ENCODE measurements around the gene FUCA1.
A peak's percentile ranks its signal among the peaks of the same experiment; 100 is the strongest.
"Not testable (repeated sequence)": the region's sequence is repeated elsewhere in the genome, so short reads cannot be mapped to it uniquely, and the experiment has no call there.

Gene FUCA1

DNA sequence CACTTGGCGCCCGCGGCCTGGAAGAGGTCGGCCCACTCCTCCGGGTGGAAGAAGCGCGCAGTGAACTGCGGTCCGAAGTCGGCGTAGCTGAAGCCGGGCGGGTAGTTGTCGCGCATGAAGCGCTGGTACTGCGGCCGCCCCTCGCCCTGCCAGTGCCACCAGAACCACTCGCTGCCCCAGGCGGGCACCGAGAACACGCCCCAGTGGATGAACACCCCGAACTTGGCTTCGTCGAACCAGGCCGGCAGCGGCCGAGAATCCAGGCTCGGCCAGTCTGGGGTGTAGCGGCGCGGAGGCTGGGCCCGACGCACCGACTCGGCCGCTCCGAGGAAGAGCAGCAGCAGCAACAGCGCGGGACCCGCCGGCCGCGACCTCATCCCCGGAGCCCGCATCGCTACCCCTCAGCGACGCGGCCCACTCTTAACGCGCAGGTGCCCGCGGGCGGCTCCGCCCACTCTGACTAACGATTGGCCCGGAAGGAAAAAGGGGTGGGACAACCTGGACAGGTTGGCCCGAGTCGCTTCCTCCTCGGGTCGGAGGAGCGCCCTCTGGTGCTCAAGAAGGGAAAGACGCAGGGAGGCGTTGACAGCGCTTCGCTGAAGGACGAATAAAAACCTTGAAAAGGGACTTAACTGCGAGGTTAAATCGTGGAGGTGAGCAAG lies at the start of gene FUCA1:
Gene FUCA1 (minus strand): TSS at position 396 of the 662 bp plus-strand sequence. CDS start 4 bp downstream, at position 392.
- DNase-seq = peak; percentile 88

DNA sequence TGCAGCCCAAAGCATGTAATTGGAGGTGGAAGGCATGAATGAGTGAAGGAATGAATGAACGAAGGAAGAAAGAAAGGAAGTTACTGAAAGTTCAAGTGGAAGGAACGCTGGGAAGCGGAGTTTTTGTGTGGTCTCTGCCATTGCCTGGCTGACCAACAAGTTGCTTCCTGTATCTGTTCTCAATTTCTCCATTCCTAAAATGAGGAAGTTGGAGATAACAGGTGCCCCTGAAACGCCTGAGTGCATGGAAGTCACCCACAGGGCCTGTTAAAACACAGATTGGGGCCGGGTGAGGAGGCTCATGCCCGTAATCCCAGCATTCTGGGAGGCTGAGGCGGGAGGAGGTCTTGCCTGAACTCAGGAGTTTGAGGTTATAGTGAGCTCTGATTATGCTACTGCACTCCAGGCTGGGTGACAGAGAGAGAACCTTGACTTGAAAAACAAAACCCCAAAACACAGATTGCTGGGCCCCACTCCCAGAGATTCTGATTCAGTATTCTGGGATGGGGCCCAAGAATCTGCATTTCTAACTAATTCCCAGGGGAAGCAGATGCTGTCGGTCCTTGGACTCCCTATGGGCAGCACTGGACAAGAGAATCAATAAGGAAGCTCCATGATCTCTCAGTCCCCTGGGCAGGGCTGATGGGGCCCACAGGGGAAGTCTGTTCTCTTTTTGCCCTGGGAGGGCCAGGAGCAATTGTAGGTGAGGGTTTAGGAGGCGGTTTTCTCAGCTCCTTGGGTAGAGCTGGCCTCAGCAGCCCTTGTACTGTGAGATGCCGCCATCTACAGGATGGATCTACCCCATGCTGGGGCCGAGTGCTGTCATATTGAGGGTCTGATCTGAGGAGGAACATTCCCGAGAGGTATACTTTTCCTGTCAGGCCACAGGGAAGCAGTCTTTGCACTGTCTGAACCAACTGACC lies 48.4 kb upstream of the FUCA1 start:
- no peak for DNase-seq

DNA sequence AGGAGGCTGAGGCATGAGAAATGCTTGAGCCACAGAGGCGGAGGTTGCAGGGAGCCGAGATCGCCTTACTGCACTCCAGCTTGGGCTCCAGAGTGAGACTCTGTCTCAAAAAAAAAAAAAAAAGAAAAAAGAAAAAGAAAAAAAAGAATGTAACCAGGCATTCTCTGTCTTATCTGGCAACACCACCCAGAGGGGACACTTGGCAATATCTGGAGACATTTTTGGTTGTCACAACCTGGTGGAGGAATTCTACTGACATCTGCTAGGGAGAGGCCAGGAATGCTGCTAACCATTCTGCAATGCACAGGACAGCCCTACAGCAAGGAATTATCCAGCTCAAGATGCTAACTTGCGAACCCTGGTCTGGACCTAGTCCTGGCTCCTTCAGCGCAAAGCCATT lies 47.4 kb upstream of the FUCA1 start:
- no peak for DNase-seq

DNA sequence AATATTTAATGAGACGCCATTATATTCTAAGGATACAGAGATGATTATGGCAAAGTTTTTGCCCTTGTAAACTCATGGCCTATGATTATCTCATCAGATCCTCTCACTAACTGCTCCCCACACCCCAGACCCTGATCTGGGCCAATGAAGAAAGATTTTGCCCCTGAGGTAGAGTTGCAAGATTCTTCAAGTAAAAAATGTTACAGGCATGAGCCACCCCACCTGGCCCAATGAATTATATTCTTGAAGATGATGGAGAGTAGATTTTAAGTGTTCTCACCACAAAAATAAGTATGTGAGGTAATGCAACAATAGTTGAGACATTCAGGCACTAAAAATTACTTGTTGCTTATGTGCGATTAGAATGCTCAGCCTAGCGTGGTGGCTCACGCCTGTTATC lies 46.8 kb upstream of the FUCA1 start:
- DNase-seq = no peak

DNA sequence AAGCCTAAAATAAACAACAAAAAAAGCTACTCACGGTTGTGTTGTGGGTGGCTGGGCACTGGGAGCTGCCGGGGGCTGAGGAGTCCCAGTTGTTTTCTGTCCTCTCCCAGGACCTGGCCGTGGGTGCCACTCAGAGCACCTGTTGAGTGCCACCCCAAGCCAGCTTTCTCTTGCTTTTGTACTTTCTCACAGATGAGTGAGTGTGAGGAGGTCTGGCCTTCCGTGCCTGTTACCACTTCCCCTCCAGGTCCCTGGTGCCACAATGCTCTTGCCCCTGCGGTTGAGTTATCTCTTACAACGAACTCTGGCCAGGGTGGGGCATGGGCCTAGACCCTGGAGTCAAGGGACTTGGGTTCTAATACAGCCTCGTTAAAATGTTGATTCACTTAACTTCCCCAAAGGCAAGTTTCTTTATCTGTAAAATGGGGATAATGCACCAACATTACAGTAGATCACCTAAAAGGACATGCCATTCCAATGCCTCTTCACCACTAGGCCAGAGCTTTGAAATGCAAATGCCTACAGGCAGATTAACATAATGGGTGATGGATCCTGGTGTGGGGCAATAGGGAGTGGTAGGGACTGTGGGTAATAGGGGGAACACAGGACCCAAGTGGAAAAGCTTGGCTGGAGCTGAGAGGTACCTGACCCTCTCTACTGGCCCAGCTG lies 45.3 kb upstream of the FUCA1 start, which contains the start of gene CNR2:
Gene CNR2 (minus strand): TSS at position 151 of the 669 bp plus-strand sequence. CDS start 37,745 bp downstream, outside the sequence.
- DNase-seq = no peak

DNA sequence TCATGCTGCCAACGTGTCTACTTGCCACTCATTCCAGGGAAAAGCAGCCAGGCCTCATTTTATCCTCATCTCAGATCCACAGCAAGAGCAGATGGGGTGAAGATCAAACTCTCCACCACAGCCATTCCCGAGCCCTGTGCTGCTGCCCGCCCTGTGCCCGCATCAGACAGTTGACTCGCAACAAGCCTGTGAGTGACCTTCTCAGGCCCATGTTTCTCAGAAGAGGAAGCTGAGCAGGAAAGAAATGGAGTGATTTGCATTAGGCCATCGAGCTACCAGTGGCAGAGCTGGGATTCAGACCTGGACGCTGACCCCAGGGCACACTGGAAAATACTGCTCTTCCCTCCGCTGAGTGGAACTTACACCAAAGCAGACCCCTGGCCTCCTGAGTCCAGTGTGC lies 43.8 kb upstream of the FUCA1 start:
- no peak for DNase-seq

DNA sequence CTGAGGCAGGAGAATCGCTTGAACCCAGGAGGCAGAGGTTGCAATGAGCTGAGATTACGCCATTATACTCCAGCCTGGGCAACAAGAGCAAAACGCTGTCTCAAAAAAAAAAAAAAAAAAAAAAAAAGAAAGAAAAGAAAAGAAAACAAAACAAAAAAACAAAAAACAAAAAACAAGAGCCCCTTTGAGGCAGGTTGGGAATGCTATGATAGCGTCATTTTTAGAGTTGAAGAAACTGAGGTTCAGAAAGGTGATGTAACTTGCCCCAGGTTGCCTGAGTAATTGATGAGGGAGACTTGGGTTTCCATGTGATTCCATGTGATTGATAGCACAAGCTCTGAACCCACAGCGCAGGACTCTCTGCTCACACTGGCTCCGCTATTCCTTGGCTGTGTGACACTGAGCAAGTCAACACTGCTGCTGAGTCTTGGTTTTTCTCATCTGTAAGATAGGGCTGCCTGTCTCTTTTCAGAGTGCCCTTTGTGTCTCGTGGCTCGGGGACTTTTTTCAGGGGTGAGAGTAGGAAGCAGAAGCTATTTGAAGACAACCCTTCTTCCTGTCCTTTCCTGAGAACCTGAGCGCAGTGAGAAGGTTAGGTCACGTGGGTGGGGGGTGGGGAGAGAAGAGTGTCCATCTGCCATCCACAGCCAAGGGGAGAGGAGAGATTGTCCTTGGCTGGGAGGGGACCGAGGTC lies 42.6 kb upstream of the FUCA1 start:
- no peak for DNase-seq

DNA sequence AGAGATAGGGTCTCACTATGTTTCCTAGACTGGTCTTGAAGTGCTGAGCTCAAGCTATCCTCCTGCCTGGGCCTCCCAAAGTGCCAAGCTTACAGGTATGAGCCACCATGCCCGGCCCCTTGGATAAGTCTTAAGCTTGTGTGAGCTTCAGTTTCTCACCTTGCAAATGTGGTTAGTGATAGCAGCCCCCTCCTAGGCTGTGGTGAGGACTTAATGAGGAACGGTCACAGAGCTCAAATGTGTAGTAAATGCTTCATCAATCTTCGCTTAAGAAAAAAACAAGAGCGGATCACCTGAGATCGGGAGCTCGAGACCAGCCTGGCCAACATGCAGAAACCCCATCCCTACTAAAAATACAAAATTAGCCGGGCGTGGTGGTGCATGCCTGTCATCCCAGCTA lies 42.1 kb upstream of the FUCA1 start:
- DNase-seq = no peak

DNA sequence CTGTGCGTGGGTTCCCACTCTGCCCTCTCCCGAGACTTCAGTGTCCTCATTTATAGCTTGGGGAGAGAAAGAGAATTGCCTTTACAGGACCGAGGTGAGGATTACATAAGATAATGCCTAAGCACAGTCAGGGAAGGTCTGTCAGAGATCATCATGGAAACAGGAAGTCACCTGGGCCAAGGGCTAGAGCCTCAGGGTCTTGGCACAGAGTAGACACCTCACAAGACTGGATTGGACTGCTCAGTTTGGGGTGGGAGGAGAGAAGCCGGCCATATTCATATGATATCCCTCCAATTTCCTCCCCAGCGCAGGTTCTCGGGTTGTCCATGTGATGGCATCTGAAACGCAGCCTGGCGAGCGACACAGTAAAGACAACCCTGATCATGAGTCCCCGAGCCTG lies 41.3 kb upstream of the FUCA1 start:
- no peak for DNase-seq

DNA sequence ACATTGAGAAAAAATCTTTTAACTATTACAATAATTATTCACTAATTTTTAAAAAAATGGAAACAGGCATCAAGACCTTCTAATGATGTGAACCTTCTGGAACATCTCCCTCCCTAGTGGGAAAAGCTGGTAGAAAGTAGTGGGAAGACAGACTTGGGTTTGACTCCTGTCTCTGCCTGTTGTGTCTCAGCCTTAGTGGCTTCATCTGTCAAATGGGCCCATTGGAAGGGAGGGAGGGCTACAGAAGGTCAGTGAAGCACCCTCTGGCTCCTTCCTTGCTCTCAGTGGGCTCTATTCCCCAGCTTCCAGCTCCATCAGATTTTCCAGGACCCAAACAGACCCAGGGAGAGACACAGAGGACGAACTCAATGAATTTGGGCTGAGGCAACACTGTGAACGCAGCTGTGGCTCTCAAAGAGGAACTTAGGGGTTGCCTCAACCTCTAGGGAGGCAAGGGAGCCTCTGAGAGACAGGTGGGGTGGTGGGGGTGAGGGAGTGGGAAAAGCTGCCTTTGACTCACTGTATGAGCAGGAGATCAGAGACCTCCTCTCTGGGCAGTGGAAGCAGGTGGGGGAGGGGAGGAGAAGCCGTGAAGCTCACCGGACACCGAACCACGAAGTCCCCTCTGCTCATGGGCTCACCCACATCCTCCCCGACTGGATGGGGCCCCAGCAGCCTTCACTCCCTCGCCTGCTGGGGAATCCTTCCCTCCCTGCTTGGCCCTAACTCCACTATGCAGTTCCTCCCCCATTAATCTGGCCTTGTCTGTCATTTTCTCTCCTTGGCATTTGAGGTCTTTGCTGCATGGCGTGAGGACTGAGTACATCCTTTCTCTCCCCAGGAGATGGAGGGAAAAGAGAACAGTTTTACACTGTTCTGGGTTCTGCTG lies 40.6 kb upstream of the FUCA1 start:
- no peak for DNase-seq

DNA sequence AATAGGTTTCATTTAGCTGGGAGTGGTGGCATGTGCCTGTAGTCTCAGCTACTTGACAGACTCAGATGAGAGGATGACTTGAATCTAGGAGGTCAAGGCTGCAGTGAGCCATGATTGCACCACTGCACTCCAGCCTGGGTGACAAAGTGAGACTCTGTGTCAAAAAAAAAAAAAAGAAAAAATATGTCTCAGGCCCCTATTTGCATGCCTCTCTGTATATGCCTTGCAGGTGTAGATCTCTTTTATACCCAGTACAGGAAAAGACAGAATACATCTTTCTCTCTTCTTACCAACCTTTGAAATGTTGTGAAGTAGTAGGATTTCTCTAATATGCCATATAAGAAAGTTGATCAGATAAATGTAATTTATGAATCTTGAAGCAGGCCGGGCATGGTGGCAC lies 38.6 kb upstream of the FUCA1 start:
- no peak for DNase-seq

DNA sequence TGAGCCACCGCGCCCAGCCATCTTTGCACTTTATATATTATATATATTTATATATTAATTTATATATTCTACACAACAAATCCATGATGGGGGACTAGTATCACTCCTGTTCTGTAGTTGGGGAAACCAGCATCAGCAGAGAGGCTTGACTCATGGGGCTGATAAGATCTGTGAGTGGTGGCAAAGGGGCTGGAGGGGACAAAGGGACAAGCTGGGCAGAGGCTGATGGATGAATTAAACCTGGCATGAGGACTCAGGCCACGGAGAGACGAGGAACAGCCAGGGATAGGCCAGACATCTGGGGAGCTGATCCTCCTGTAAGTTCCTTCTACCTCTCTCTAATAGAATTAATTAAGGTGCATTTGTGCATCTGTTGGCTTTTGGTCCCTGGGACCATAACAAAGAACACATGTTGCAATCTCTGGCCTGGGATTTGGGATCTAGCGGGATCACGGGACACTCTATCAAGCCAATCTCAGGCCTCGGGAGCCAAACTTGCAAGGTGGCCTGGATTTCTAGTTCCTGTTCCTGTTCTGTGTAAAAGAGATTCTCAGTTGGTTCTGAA lies 37.5 kb upstream of the FUCA1 start:
- no peak for DNase-seq

DNA sequence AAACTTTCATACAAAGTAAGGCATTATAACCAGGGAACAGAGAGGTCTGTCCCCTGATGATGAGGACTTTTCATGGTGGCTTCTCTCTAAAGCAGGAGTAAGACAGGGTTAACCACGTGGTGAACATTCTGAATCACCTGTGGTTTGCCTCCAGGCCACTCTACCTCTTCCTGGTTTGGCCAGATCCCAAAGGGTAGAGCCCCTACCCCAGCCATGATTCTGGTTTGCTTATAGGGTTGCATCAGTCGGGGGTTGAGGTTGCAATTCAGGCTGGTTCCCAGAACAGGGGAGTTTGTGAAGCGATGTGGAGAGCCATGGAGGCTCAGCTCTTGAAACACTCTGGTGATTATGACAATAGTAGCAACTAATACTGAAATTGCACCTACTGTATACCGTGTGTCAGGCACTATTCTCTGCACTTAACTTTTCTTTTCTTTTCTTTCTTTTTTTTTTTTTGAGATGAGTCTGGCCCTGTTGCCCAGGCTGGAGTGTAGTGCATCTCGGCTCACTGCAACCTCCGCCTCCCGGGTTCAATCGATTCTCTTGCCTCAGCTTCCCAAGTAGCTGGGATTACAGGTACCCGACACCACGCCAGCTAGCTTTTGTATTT lies 36.8 kb upstream of the FUCA1 start:
- no peak for DNase-seq

DNA sequence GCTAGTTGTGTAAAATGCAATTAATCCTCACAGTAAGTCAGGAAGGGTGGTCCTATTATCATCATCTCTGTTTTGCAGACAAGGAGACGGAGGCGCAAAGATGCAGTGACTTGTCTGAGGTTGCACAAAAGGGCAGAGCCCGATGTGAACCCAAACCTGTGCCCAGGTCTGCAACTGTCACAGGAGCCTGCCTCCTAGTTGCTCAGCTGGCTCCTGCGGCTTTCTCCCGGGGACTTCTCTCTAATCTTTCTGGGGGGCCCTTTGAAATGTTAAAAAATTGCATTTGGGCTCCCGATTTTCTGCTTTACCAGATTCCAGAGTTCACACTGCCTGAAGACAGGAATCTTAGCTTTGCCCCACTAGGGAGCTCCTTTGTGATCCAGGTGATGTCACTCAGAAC lies 35.7 kb upstream of the FUCA1 start:
- no peak for DNase-seq

DNA sequence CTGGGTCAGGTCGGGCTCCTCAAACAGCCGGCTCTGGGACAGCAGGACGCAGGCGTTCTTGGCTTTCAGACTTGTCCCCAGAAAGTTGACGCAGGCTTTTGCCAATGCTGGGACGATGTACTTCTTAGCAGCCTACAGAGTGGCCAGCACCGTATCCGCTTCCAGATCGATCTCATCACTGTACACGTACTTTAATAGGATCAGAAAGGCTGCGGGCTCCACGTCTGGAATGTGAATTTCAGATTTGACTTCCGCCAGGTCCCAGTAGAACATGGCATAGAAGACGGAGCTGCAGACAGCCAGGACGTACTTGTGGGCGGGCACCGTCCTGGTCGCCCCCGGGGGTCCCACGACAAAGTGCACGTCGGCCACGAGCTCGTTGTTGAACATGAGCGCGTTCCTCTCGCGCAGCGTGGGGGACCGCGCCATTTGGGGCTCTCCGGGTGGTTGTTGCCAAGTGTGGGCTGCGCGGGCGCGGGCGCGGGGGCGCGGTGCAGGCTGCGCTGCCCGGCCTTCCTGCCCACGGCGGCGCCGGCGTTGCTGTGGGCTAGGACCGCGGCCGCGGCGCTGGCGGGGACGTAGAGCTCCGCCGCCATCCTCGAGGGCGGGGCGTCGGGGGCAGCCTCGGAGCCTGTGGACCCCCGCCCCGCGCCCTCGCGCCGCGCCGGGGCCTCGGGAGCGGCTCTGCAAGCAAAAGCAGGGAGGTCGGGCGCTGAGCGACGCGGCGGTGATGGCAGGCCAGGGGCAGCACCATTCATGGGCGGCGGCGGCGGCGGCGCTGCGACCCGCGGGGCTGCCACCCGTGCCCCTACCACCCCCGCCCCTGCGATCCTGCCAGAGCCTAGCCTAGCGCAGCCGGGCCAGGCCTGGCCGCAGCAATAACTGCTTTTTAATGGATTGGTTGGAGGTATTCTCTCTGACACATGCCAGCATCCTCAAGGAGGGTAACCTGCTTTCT lies 34.5 kb upstream of the FUCA1 start:
- DNase-seq = no peak

DNA sequence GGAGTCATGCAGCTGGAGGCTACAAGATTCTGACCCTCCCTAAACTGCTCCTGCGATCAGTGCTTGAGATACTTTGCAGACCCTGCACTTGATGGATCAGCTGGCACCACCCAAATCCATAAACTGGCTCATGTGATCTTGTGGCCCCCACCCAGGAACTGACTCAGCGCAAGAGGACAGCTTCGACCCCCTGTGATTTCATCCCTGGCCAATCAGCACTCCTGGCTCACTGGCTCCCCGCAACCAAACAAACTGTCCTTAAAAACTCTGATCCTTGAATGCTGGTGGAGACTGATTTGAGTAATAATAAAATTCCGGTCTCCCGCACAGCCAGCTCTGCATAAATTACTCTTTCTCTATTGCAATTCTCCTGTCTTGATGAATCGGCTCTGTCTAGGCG lies 31.9 kb upstream of the FUCA1 start:
- not testable (repeated sequence) for DNase-seq

DNA sequence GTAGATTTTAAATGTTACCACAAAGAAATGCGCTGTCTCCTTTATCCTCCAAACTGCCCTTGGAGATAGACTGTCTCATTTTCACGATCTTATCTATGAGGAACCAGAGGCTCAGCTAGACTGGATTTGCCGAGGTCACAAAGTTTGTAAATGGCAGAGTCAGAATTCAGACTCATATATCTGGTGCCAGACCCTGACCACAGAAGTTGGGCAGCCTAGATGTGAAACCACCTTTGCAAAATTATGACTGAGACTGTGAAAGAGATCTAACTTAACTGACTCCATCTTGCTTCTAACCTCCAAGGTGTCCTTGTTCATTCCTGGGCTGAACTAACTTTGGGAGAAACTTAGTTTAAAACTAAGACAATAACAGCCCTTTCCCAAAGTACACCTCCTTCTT lies 31.0 kb upstream of the FUCA1 start:
- no peak for DNase-seq

DNA sequence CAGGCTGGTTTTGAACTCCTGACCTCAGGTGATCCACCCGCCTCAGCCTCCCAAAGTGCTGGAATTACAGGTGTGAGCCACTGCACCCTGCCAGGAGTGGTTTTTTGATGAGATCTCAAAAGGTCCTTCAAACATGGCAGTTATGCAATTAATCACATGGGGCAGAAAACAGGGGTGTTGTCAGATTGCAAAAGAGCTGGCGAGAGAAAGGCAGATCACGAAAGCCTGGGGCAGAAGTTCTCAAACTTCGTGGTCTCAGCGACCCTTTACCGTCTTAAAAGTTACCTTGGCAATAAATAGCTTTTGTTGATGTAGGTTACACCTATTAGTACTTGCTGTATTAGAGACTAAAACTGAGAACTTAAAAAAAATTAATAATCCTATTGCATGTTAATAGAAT lies 29.0 kb upstream of the FUCA1 start:
- DNase-seq = no peak

DNA sequence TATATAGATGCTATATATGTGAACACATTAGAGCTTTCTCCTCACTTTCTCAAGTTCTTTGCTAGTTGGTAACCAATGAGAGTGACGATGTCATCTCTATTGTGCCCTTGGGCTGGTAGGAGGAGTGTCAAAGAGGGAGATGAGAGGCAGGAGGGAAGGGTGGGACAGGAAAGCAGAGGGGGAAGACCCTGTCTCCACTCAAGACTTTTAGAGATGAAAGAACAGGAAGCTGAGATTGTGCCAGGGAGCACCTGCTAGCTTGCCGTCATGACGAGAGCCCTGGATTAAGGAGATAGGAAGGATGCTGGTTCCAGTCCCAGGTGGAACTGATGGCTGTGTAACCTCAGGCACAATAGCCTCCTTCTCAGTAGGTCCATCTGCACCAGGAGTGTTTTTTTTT lies 28.4 kb upstream of the FUCA1 start:
- DNase-seq = no peak

DNA sequence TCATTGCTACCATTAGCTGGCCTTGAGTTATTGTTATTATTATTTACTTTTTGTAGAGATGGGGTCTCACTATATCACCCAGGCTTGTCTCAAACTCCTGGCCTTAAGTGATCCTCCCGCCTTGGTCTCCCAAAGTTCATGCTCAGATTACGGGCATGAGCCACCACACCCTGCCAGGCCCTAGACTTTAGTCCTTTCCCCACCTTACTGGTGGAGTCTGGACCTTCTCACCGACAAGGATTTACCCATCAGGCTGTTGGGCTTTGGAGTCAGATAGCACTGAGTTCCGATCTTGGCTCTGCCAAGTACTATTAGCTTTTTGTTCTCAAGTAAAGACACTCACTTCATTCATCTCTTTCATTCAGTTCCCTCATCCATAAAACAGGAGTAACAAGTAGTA lies 27.9 kb upstream of the FUCA1 start:
- DNase-seq = no peak
